DOHH2 (cell line): ENCODE data around the gene MST1R.

Experiments
- EZH2phosphoT487 ChIP-seq: fragments of 200-600 bp; sonication (generic); IDR thresholded peaks from 2 replicates; pipeline ENCODE4 v1.6.1; 2017; ENCODE audit warnings: borderline replicate concordance, mild to moderate bottlenecking, antibody characterized with exemption, low read length, moderate library complexity, mixed read lengths
- TF ChIP-seq, protein P1 (sequence below): fragments of 200-600 bp; sonication (generic); IDR thresholded peaks from one replicate; pipeline ENCODE4 v1.5.1; 2014; ENCODE audit warnings: antibody characterized with exemption, mild to moderate bottlenecking, low read depth, low read length; ENCODE audit not compliant: poor library complexity, severe bottlenecking

- TF ChIP-seq, protein P1, sequence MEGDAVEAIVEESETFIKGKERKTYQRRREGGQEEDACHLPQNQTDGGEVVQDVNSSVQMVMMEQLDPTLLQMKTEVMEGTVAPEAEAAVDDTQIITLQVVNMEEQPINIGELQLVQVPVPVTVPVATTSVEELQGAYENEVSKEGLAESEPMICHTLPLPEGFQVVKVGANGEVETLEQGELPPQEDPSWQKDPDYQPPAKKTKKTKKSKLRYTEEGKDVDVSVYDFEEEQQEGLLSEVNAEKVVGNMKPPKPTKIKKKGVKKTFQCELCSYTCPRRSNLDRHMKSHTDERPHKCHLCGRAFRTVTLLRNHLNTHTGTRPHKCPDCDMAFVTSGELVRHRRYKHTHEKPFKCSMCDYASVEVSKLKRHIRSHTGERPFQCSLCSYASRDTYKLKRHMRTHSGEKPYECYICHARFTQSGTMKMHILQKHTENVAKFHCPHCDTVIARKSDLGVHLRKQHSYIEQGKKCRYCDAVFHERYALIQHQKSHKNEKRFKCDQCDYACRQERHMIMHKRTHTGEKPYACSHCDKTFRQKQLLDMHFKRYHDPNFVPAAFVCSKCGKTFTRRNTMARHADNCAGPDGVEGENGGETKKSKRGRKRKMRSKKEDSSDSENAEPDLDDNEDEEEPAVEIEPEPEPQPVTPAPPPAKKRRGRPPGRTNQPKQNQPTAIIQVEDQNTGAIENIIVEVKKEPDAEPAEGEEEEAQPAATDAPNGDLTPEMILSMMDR = no peak
- no peak for TF ChIP-seq EZH2phosphoT487
These were observed 37.1 kb upstream of the MST1R start for GRCh38 chr3:49940667-49941249.
